ENCODE results near the gene MYOCD.

DNA sequence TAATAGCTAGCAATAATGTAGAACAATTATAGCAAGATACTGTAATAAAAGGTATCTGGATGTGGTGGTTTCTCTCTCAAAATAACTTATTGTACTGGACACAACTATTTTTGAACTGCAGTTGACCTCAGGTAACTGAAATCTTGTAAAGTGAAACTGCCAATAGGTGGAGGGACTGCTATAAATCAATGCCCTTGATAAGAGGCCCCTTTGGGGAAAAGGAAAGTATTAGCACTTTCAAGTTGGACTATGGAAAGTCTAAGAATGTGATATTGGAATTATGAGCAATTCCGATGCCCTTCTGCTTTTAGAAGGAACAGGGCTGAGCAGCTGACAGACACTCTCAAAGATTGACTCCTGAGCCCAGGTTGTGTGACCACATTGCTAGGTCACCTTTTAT is 79.1 kb downstream of the MYOCD start:
- TF ChIP-seq CTCF (IDR thresholded peaks at IDR 0.05) (no peak), EP300 (IDR thresholded peaks at IDR 0.05) (no peak), POLR2A (IDR thresholded peaks at IDR 0.05) (no peak)

Measured in tibial nerve (tissue), 4 donors.